IMR-90 (cell line): ENCODE measurements around the gene TNF. TPM values are rescaled to one million over a fixed set of nuclear protein-coding genes. Genes with fewer than 3 reads are reported as not detected.

Experiments used
- ATAC-seq: fragments of 200-7000 bp; cut with Tn5 transposase; 2 replicates; pipeline ENCODE4 v1.9.1; 2020; ENCODE audit warnings: low read depth, mild to moderate bottlenecking, moderate library complexity
- BruUV-seq: library from RNA; stranded (reverse); fragments of 400-500 nt; replicated peaks from 2 replicates; lab custom pipeline; 2021; lab: Mats Ljungman, UMichigan
- CTCF ChIA-PET: fragments of 300-600 bp; formaldehyde crosslinking; extraction: SDS; loops from one replicate; lab custom pipeline; 2021; ENCODE audit warnings: antibody characterized with exemption; lab: Yijun Ruan, JAX
- POLR2A ChIA-PET: fragments of 300-600 bp; sonication (Branson Sonifier 250); formaldehyde crosslinking; loops from one replicate; lab custom pipeline; 2022; ENCODE audit warnings: antibody characterized with exemption; ENCODE audit not compliant: unreplicated experiment; lab: Charles Lee
- DNase-seq: peaks from one replicate; pipeline ENCODE4 v3.0.0; 2013
- H2AFZ ChIP-seq: replicated peaks from 2 replicates; pipeline ENCODE3; 2013; ENCODE audit warnings: low read length, mild to moderate bottlenecking; ENCODE audit not compliant: poor library complexity
- H2AK5ac ChIP-seq: 2 replicates; pipeline ENCODE4 v1.6.1; 2013; ENCODE audit warnings: low read depth, low read length, inconsistent platforms
- H2AK9ac ChIP-seq: replicated peaks from 2 replicates; pipeline ENCODE3; 2013; ENCODE audit warnings: mild to moderate bottlenecking, low read depth, low read length, moderate library complexity; ENCODE audit not compliant: poor library complexity
- H2BK120ac ChIP-seq: 2 replicates; pipeline ENCODE4 v1.6.1; 2013; ENCODE audit warnings: low read depth, low read length, inconsistent platforms
- H2BK15ac ChIP-seq: 3 replicates; pipeline ENCODE4 v1.6.1; 2013; ENCODE audit warnings: low read depth, low read length, inconsistent platforms
- H2BK20ac ChIP-seq: 2 replicates; pipeline ENCODE4 v1.6.1; 2013; ENCODE audit warnings: low read depth, mild to moderate bottlenecking, inconsistent platforms, low read length, moderate library complexity
- H2BK5ac ChIP-seq: 2 replicates; pipeline ENCODE4 v1.6.1; 2013; ENCODE audit warnings: mild to moderate bottlenecking, low read depth, low read length, inconsistent platforms; ENCODE audit not compliant: poor library complexity, severe bottlenecking
- H3K14ac ChIP-seq: replicated peaks from 2 replicates; pipeline ENCODE4 v1.6.1; 2013; ENCODE audit warnings: low read depth, low read length, inconsistent platforms
- H3K18ac ChIP-seq: 2 replicates; pipeline ENCODE4 v1.6.1; 2013; ENCODE audit warnings: low read depth, low read length, control low read depth
- H3K23ac ChIP-seq: 2 replicates; pipeline ENCODE4 v1.6.1; 2013; ENCODE audit warnings: low read depth, low read length, inconsistent platforms
- H3K27ac ChIP-seq: 2 replicates; pipeline ENCODE4 v1.5.1; 2013; ENCODE audit warnings: mild to moderate bottlenecking, control low read depth, low read length; ENCODE audit not compliant: insufficient read depth
- H3K27me3 ChIP-seq: 2 replicates; pipeline ENCODE4 v1.6.1; 2013; ENCODE audit warnings: low read length; ENCODE audit not compliant: control insufficient read depth, insufficient read depth
- H3K36me3 ChIP-seq: 2 replicates; pipeline ENCODE4 v1.6.1; 2013; ENCODE audit warnings: low read length, mixed read lengths; ENCODE audit not compliant: control insufficient read depth, insufficient read depth
- H3K4ac ChIP-seq: 2 replicates; pipeline ENCODE4 v1.6.1; 2013; ENCODE audit warnings: low read depth, low read length, inconsistent platforms
- H3K4me1 ChIP-seq: 2 replicates; pipeline ENCODE4 v1.6.1; 2013; ENCODE audit warnings: low read length, mixed read lengths; ENCODE audit not compliant: control insufficient read depth, insufficient read depth
- H3K4me2 ChIP-seq: 2 replicates; pipeline ENCODE4 v1.6.1; 2013; ENCODE audit warnings: low read depth, mild to moderate bottlenecking, control low read depth, low read length, moderate library complexity
- H3K4me3 ChIP-seq: 2 replicates; pipeline ENCODE4 v1.5.1; 2013; ENCODE audit warnings: low read depth, mild to moderate bottlenecking, control low read depth, low read length, moderate library complexity; ENCODE audit not compliant: insufficient read depth
- H3K56ac ChIP-seq: 2 replicates; pipeline ENCODE4 v1.6.1; 2013; ENCODE audit warnings: low read length, inconsistent platforms; ENCODE audit not compliant: insufficient read depth; ENCODE audit errors: extremely low read depth
- H3K79me1 ChIP-seq, 2 experiments: 2 replicates each; pipeline ENCODE4 v1.6.1; 2013; ENCODE audit warnings: low read length in 2 of 2, inconsistent platforms in 1 of 2, low read depth in 1 of 2
- H3K9ac ChIP-seq: 2 replicates; pipeline ENCODE4 v1.6.1; 2013; ENCODE audit warnings: low read depth, low read length, control low read depth
- H3K9me1 ChIP-seq: 2 replicates; pipeline ENCODE4 v1.6.1; 2013; ENCODE audit warnings: low read length, inconsistent platforms; ENCODE audit not compliant: insufficient read depth
- H3K9me3 ChIP-seq: 2 replicates; pipeline ENCODE4 v1.6.1; 2013; ENCODE audit warnings: low read length; ENCODE audit not compliant: control insufficient read depth, insufficient read depth
- H4K20me1 ChIP-seq: 2 replicates; pipeline ENCODE4 v1.6.1; 2013; ENCODE audit warnings: low read length, inconsistent platforms; ENCODE audit not compliant: insufficient read depth
- H4K5ac ChIP-seq: 2 replicates; pipeline ENCODE4 v1.6.1; 2013; ENCODE audit warnings: mild to moderate bottlenecking, low read depth, low read length, control low read depth
- H4K8ac ChIP-seq, 2 experiments: 2 replicates each; pipeline ENCODE4 v1.6.1; 2013; ENCODE audit warnings: low read depth in 2 of 2, low read length in 2 of 2, control low read depth in 1 of 2, inconsistent platforms in 1 of 2
- H4K91ac ChIP-seq: 2 replicates; pipeline ENCODE4 v1.6.1; 2013; ENCODE audit warnings: low read depth, low read length, inconsistent platforms; ENCODE audit not compliant: insufficient read depth
- BHLHE40 ChIP-seq: fragments of 150-350 bp; IDR thresholded peaks from 2 replicates; pipeline ENCODE4 v1.6.1; 2016; ENCODE audit warnings: mild to moderate bottlenecking, low read depth, low read length
- CEBPB ChIP-seq: IDR thresholded peaks from 2 replicates; pipeline ENCODE4 v1.6.1; 2012; ENCODE audit warnings: low read depth, low read length, improper control_type of control experiment
- CHD1 ChIP-seq: IDR thresholded peaks from 2 replicates; pipeline ENCODE4 v1.6.1; 2012; ENCODE audit warnings: low read depth, low read length, improper control_type of control experiment
- CTCF ChIP-seq: conservative IDR thresholded peaks from 2 replicates; pipeline ENCODE4 v1.5.1; 2012; ENCODE audit warnings: mild to moderate bottlenecking, low read depth, low read length, improper control_type of control experiment
- ELK1 ChIP-seq: fragments of 150-350 bp; IDR thresholded peaks from 2 replicates; pipeline ENCODE4 v1.6.1; 2016; ENCODE audit warnings: low read depth, mild to moderate bottlenecking, low read length, moderate library complexity, borderline replicate concordance
- FOS ChIP-seq: fragments of 150-350 bp; IDR thresholded peaks from 2 replicates; pipeline ENCODE4 v1.6.1; 2016; ENCODE audit warnings: low read depth, low read length
- MAFK ChIP-seq: IDR thresholded peaks from 2 replicates; pipeline ENCODE4 v1.6.1; 2012; ENCODE audit warnings: low read depth, low read length, improper control_type of control experiment
- MAZ ChIP-seq: IDR thresholded peaks from 2 replicates; pipeline ENCODE4 v1.6.1; 2012; ENCODE audit warnings: low read depth, mild to moderate bottlenecking, low read length, improper control_type of control experiment, moderate library complexity, borderline replicate concordance
- MXI1 ChIP-seq: IDR thresholded peaks from 2 replicates; pipeline ENCODE4 v1.6.1; 2012; ENCODE audit warnings: low read depth, mild to moderate bottlenecking, low read length, moderate library complexity, borderline replicate concordance
- NFE2L2 ChIP-seq: fragments of 150-350 bp; IDR thresholded peaks from 2 replicates; pipeline ENCODE4 v1.6.1; 2016; ENCODE audit warnings: low read depth, mild to moderate bottlenecking, low read length
- POLR2A ChIP-seq: IDR thresholded peaks from 2 replicates; pipeline ENCODE4 v1.6.1; 2012; ENCODE audit warnings: mild to moderate bottlenecking, low read depth, low read length
- RAD21 ChIP-seq: IDR thresholded peaks from 2 replicates; pipeline ENCODE4 v1.6.1; 2012; ENCODE audit warnings: low read length, improper control_type of control experiment
- RCOR1 ChIP-seq: IDR thresholded peaks from 2 replicates; pipeline ENCODE4 v1.6.1; 2012; ENCODE audit warnings: mild to moderate bottlenecking, low read length, improper control_type of control experiment; ENCODE audit not compliant: insufficient replicate concordance
- RFX5 ChIP-seq: IDR thresholded peaks from 2 replicates; pipeline ENCODE4 v1.8.0; 2012; ENCODE audit warnings: low read depth, mild to moderate bottlenecking, low read length, moderate library complexity
- SMC3 ChIP-seq: fragments of 150-350 bp; IDR thresholded peaks from 2 replicates; pipeline ENCODE4 v1.6.1; 2016; ENCODE audit warnings: low read depth, mild to moderate bottlenecking, antibody characterized with exemption, low read length, moderate library complexity
- USF2 ChIP-seq: fragments of 150-350 bp; IDR thresholded peaks from 2 replicates; pipeline ENCODE4 v1.6.1; 2017; ENCODE audit warnings: mild to moderate bottlenecking, antibody characterized with exemption, low read length, low read depth
- WGBS, 2 experiments: methylation state at CpG; one replicate each; pipeline versions ENCODE4 v1.1.5 to v1.1.7; 2013; ENCODE audit warnings: missing lambda C conversion rate in 2 of 2; ENCODE audit not compliant: insufficient read length in 1 of 2; ENCODE audit errors: extremely low coverage in 2 of 2; 5-methylcytosine and 5-hydroxymethylcytosine counted together
- dilution Hi-C: fragments of 300-500 bp; cut with HindIII; formaldehyde crosslinking; loops from one replicate; pipeline ENCODE4 v1.14.3; 2018; ENCODE audit warnings: low sequenced_read_pairs; ENCODE audit not compliant: unreplicated experiment
- in situ Hi-C: fragments of 300-500 bp; cut with MboI; formaldehyde crosslinking; loops from 3 replicates; pipeline ENCODE4 v1.14.3; 2019; ENCODE audit warnings: low sequenced_read_pairs, inconsistent platforms, mixed read lengths
- intact Hi-C: fragments of 100-400 bp; cut with micrococcal nuclease; formaldehyde crosslinking; loops from 2 replicates; pipeline ENCODE4 v1.10.0; 2022
- polyA plus RNA-seq, 3 experiments: library from polyadenylated mRNA; depleted of rRNA; stranded (reverse); fragments of >200 nt; gene quantifications; 2 replicates each; pipeline ENCODE4 v1.2.3, GENCODE V29; 2012; ENCODE audit warnings: low replicate concordance in 1 of 3
- total RNA-seq: library from RNA; depleted of rRNA; stranded (reverse); fragments of >200 nt; gene quantifications from 2 replicates; pipeline ENCODE4 v1.2.3, GENCODE V29; 2012

TNF gene
- total and polyA plus RNA-seq, 2 of the 4 experiments (the other 2 are of a cell fraction), result not detected

GRCh38 chr6:31530659-31531058, 44.7 kb upstream of the TNF start:
- no peak overlapping the region for H3K18ac ChIP-seq
- no peak overlapping the region for H3K27ac ChIP-seq
- POLR2A ChIA-PET, result no interaction called here
- dilution Hi-C loops, result no loop called here
- no peak for ATAC-seq
- peaks cover 63% of the 10 kb centered on the region for H3K36me3 ChIP-seq
- no peak overlapping the region for H4K8ac ChIP-seq
- peaks cover 29 to 72% of the 10 kb centered on the region in 2 experiments for H3K79me1 ChIP-seq
- H2AK5ac ChIP-seq, result no peak overlapping the region
- H4K20me1 ChIP-seq, result peaks cover 69% of the 10 kb centered on the region
- TF ChIP-seq SMC3, result no peak
- TF ChIP-seq POLR2A, result no peak
- no peak for TF ChIP-seq RCOR1
- TF ChIP-seq ELK1, result no peak
- no peak for TF ChIP-seq NFE2L2
- no peak for TF ChIP-seq MAFK
- no peak for TF ChIP-seq RFX5
- TF ChIP-seq BHLHE40, result no peak
- no peak for TF ChIP-seq CEBPB
- TF ChIP-seq CTCF, result no peak
- TF ChIP-seq FOS, result no peak
- no peak for TF ChIP-seq USF2
- TF ChIP-seq CHD1, result no peak
- TF ChIP-seq MAZ, result no peak
- no peak for TF ChIP-seq MXI1
- no peak for TF ChIP-seq RAD21
- no peaks in the 10 kb centered on the region for H3K9me3 ChIP-seq
- H3K4me3 ChIP-seq, result no peak overlapping the region
- peaks cover 20% of the 10 kb centered on the region for H3K9me1 ChIP-seq
- no peak overlapping the region for H3K9ac ChIP-seq
- no peak overlapping the region for H2AK9ac ChIP-seq
- H2BK15ac ChIP-seq, result no peak overlapping the region
- no peak for DNase-seq
- H2BK5ac ChIP-seq, result no peak overlapping the region
- H2AFZ ChIP-seq, result no peak overlapping the region
- BruUV-seq, result no TSS peak
- intact Hi-C loops, result no loop called here
- H3K14ac ChIP-seq, result no peak overlapping the region
- CTCF ChIA-PET, result no interaction called here
- no peak overlapping the region for H2BK120ac ChIP-seq
- H4K5ac ChIP-seq, result no peak overlapping the region
- H3K56ac ChIP-seq, result no peak overlapping the region
- H3K4me2 ChIP-seq, result no peak overlapping the region
- 100% methylated on average over 1 of the region's 6 CpGs; no CpG with 5 or more reads in 1 of the 2 experiments for WGBS, 2 experiments
- no peaks in the 10 kb centered on the region for H3K27me3 ChIP-seq
- H3K23ac ChIP-seq, result no peak overlapping the region; the same call in 1 of the 2 replicates
- no peak overlapping the region for H2BK20ac ChIP-seq
- in situ Hi-C loops, result no loop called here
- H3K4me1 ChIP-seq, result peaks cover 10% of the 10 kb centered on the region
- no peak overlapping the region for H3K4ac ChIP-seq
- H4K91ac ChIP-seq, result no peak overlapping the region
